ENCODE measurements around the gene SDSL.

SDSL gene

GRCh38 chr12:113477842-113478215, 55.6 kb downstream of the SDSL start:
- Histone ChIP-seq H3K9me2 (replicated peaks; ENCODE audit: control insufficient read depth, low read length) (no peaks in the 10 kb centered on the region), H3K79me2 (ENCODE audit: control insufficient read depth, low read length) (no peaks in the 10 kb centered on the region), H3K4me1 (ENCODE audit: control insufficient read depth, low read length) (no peaks in the 10 kb centered on the region), H3K27ac (ENCODE audit: low read depth, low read length) (no peak overlapping the region), H3K36me3 (ENCODE audit: control insufficient read depth, low read length) (no peaks in the 10 kb centered on the region), H3K4me3 (ENCODE audit: low read length) (no peak overlapping the region), H3K9me3 (ENCODE audit: control insufficient read depth, insufficient read depth, low read length) (no peaks in the 10 kb centered on the region), H3K4me2 (ENCODE audit: low read length) (no peak overlapping the region), H3K27me3 (ENCODE audit: control insufficient read depth, low read length) (peaks cover 23% of the 10 kb centered on the region), H4K20me1 (ENCODE audit: control insufficient read depth, insufficient read depth, low read depth, low read length) (no peaks in the 10 kb centered on the region), H3F3A (ENCODE audit: control insufficient read depth, insufficient read depth) (no peaks in the 10 kb centered on the region)
- TF ChIP-seq CTCF (IDR thresholded peaks at IDR 0.05; ENCODE audit: low read depth, low read length, poor library complexity, severe bottlenecking) (no peak), EZH2phosphoT487 (IDR thresholded peaks at IDR 0.05; ENCODE audit: borderline replicate concordance, low read length) (no peak)

GRCh38 chr12:113478351-113479011, 56.3 kb downstream of the SDSL start:
- Histone ChIP-seq H3K9me2 (replicated peaks; ENCODE audit: control insufficient read depth, low read length) (no peaks in the 10 kb centered on the region), H3K4me1 (ENCODE audit: control insufficient read depth, low read length) (no peaks in the 10 kb centered on the region), H3K4me3 (ENCODE audit: low read length) (no peak overlapping the region), H4K20me1 (ENCODE audit: control insufficient read depth, insufficient read depth, low read depth, low read length) (no peaks in the 10 kb centered on the region), H3K9me3 (ENCODE audit: control insufficient read depth, insufficient read depth, low read length) (no peaks in the 10 kb centered on the region), H3F3A (ENCODE audit: control insufficient read depth, insufficient read depth) (no peaks in the 10 kb centered on the region), H3K27me3 (ENCODE audit: control insufficient read depth, low read length) (peaks cover 22% of the 10 kb centered on the region), H3K79me2 (ENCODE audit: control insufficient read depth, low read length) (no peaks in the 10 kb centered on the region), H3K4me2 (ENCODE audit: low read length) (no peak overlapping the region), H3K36me3 (ENCODE audit: control insufficient read depth, low read length) (no peaks in the 10 kb centered on the region), H3K27ac (ENCODE audit: low read depth, low read length) (no peak overlapping the region)
- TF ChIP-seq EZH2phosphoT487 (IDR thresholded peaks at IDR 0.05; ENCODE audit: borderline replicate concordance, low read length) (no peak), CTCF (IDR thresholded peaks at IDR 0.05; ENCODE audit: low read depth, low read length, poor library complexity, severe bottlenecking) (no peak)

DNA sequence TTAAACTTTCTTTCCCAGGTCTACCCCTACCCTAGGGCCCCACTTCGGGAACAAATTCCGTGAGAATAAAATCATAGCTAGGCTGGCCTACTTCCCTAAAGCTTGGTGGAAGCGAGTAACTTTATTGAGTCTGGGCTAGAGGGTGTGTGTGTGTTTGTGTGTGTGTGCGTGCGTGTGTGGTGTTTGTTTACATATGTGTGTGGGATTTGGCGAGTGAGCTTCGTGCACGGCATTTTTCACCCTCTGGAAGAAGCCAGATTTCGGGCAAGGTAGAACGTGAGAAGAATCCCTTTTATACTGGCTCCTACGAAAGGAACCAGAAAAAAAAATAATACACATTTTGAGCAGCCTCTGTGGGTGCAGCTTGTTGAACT, 57.0 kb downstream of the SDSL start:
- Histone ChIP-seq H3K4me1 (ENCODE audit: control insufficient read depth, low read length) (no peaks in the 10 kb centered on the region), H3K27ac (ENCODE audit: low read depth, low read length) (no peak overlapping the region), H3K9me3 (ENCODE audit: control insufficient read depth, insufficient read depth, low read length) (no peaks in the 10 kb centered on the region), H3F3A (ENCODE audit: control insufficient read depth, insufficient read depth) (no peaks in the 10 kb centered on the region), H3K79me2 (ENCODE audit: control insufficient read depth, low read length) (no peaks in the 10 kb centered on the region), H3K9me2 (replicated peaks; ENCODE audit: control insufficient read depth, low read length) (no peaks in the 10 kb centered on the region), H4K20me1 (ENCODE audit: control insufficient read depth, insufficient read depth, low read depth, low read length) (no peaks in the 10 kb centered on the region), H3K27me3 (ENCODE audit: control insufficient read depth, low read length) (peaks cover 21% of the 10 kb centered on the region), H3K4me2 (ENCODE audit: low read length) (no peak overlapping the region), H3K4me3 (ENCODE audit: low read length) (no peak overlapping the region), H3K36me3 (ENCODE audit: control insufficient read depth, low read length) (no peaks in the 10 kb centered on the region)
- TF ChIP-seq EZH2phosphoT487 (IDR thresholded peaks at IDR 0.05; ENCODE audit: borderline replicate concordance, low read length) (no peak), CTCF (IDR thresholded peaks at IDR 0.05; ENCODE audit: low read depth, low read length, poor library complexity, severe bottlenecking) (no peak)
